NOMO-1 treated with DMSO at 0.1 percent for 48 hours (cell line): ENCODE measurements around the gene BIN1.

ENCODE experiments used
- DNase-seq: peaks from one replicate; lab custom pipeline; 2025; ENCODE audit not compliant: unreplicated experiment; lab: John Stamatoyannopoulos, UW

The BIN1 gene

GRCh38 chr2:126999106-126999756 lies 107.7 kb downstream of the BIN1 start:
- DNase-seq: no peak

GRCh38 chr2:126998486-126998885 lies 108.5 kb downstream of the BIN1 start:
- no peak for DNase-seq
